Nephron progenitor cell (in vitro differentiated cells): ENCODE data around the gene FAM174C.
A peak's percentile ranks its signal among the peaks of the same experiment; 100 is the strongest.

Experiments
- DNase-seq: peaks from one replicate; pipeline ENCODE4 v3.0.0; 2021
- H3K27ac Mint-ChIP-seq: 2 replicates; pipeline ENCODE4 v1.8.0; 2021; ENCODE audit warnings: mild to moderate bottlenecking, moderate library complexity, mixed read lengths
- H3K27me3 Mint-ChIP-seq: 2 replicates; pipeline ENCODE4 v1.8.0; 2021; ENCODE audit warnings: mild to moderate bottlenecking, low read depth, mixed read lengths; ENCODE audit not compliant: poor library complexity
- H3K36me3 Mint-ChIP-seq: 2 replicates; pipeline ENCODE4 v1.8.0; 2021; ENCODE audit warnings: low read depth, mixed read lengths
- H3K4me1 Mint-ChIP-seq: 2 replicates; pipeline ENCODE4 v1.8.0; 2021; ENCODE audit warnings: mixed read lengths
- H3K4me3 Mint-ChIP-seq: 2 replicates; pipeline ENCODE4 v1.8.0; 2021; ENCODE audit warnings: mild to moderate bottlenecking, moderate library complexity, mixed read lengths
- H3K9me3 Mint-ChIP-seq: 2 replicates; pipeline ENCODE4 v1.8.0; 2021; ENCODE audit warnings: mild to moderate bottlenecking, moderate library complexity, mixed read lengths
- TF ChIP-seq, protein P1 (sequence below): fragments of 200-600 bp; sonication (generic); IDR thresholded peaks from 2 replicates; pipeline ENCODE4 v1.5.0; 2021; ENCODE audit warnings: antibody characterized with exemption

The FAM174C gene

DNA sequence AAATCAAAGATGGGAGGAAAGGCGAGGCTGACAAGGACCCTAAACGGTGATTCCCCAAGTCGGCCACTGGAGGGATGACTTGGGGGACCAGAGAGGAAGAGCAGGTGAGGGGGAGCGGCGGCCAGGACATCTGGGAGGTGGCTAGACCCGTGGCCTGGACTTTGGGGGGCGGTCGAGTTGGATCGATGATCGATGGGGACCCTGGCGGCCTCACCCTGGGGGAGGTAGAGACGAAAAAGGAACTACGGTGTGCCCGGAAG is 13.9 kb upstream of the FAM174C start:
- TF ChIP-seq, protein P1, sequence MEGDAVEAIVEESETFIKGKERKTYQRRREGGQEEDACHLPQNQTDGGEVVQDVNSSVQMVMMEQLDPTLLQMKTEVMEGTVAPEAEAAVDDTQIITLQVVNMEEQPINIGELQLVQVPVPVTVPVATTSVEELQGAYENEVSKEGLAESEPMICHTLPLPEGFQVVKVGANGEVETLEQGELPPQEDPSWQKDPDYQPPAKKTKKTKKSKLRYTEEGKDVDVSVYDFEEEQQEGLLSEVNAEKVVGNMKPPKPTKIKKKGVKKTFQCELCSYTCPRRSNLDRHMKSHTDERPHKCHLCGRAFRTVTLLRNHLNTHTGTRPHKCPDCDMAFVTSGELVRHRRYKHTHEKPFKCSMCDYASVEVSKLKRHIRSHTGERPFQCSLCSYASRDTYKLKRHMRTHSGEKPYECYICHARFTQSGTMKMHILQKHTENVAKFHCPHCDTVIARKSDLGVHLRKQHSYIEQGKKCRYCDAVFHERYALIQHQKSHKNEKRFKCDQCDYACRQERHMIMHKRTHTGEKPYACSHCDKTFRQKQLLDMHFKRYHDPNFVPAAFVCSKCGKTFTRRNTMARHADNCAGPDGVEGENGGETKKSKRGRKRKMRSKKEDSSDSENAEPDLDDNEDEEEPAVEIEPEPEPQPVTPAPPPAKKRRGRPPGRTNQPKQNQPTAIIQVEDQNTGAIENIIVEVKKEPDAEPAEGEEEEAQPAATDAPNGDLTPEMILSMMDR = no peak
- Mint-ChIP-seq H3K4me3 (peak overlapping the region; percentile 85), H3K27ac (peak overlapping the region; percentile 93), H3K9me3 (no peaks in the 10 kb centered on the region), H3K27me3 (peaks cover 3% of the 10 kb centered on the region), H3K4me1 (peaks cover 79% of the 10 kb centered on the region), H3K36me3 (peaks cover 9% of the 10 kb centered on the region)
- peak; percentile 28 for DNase-seq

DNA sequence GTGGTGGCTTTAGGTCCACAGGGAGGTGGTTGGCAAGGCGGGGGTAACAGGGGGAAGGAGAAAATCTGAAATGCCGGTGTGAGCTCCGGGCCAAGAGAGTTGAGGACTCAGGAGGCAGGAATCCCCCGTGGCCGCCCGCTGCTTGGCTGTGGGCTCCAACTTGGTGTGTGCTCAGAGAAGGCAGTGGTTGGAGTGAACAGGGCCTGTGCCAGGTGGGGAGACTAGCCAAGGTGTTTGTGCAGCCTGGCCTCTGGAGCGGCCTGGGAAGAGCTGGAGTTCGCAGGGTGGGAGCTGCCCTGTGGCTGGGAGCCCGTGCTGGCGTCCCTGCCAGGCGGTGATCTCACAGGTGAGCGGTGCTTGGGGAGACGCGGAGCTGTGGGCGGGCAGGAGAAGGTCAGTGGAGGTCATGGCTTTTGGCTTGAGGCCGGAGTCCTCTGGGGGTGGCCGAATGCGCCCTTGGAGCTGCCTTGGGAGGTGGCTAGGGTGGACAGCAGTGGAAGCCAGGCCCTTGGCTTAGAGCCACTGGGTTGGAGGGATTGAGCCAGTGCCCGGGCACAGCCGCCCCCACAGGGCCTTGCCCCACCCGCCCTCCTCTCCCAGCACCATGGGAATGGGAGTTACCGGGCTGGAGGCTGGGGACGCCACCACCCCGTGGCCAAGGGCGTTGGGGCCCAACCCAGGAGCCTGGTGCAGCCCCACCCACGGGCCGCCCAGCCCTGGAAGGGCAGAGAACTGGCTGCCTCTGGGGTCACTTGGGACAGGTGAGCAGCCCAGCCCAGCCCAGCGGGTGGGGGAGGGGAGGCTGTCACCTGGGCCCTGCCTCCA is 13.3 kb upstream of the FAM174C start:
- DNase-seq = no peak
- Mint-ChIP-seq H3K4me1 (peaks cover 77% of the 10 kb centered on the region), H3K36me3 (peaks cover 9% of the 10 kb centered on the region), H3K27ac (peak overlapping the region; percentile 93), H3K9me3 (no peaks in the 10 kb centered on the region), H3K4me3 (peak overlapping the region; percentile 85), H3K27me3 (peaks cover 3% of the 10 kb centered on the region)
- TF ChIP-seq, protein P1 = no peak

DNA sequence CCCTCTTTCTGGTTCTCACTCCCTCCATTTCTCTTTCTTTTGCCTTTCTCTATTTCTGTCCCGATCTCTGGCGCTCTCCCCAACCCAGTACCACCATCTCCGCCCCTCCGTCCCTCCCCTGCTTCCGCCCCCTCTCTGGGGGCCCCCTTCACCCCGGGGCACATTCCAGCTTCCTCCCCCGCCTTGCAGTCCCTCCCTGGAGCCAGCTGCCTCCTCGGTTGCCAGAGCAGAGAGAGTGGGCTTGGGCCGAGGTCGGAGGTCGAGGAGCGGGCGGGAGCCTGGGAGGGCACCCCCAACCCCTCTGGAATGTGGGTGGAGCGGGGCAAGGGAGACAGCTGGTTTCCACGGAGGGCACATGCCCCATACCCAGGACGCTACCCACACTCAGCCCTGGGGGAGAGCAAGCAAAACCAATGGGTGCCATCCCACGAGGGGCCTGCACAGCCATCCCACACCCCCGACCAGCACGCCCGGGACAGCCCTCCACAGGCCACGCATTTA is 12.7 kb upstream of the FAM174C start:
- TF ChIP-seq, protein P1 = no peak
- no peak overlapping the region for H3K27ac Mint-ChIP-seq
- DNase-seq = peak; percentile 57
- H3K4me1 Mint-ChIP-seq = peaks cover 78% of the 10 kb centered on the region
- no peaks in the 10 kb centered on the region for H3K9me3 Mint-ChIP-seq
- peaks cover 3% of the 10 kb centered on the region for H3K27me3 Mint-ChIP-seq
- peak overlapping the region; percentile 65 for H3K4me3 Mint-ChIP-seq
- H3K36me3 Mint-ChIP-seq = peaks cover 3% of the 10 kb centered on the region

DNA sequence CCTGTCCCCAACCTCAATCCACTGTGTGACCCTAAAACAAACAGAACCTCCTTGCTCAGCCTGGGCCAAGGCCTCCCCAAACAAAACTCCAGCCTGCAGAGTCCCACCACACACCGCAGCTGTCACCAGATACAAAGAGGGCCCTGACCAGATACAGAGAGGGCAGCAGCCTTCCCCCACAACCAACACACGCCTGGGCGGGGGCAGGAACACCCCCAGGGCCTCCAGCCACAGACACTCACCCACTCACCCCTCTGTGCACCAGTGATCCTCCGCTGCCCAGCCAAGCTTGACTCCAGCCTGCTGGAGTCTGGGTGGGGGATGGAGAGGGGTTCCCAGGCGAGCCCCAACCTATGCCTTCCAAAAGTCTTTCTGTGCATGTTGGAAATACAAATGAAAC is 12.1 kb upstream of the FAM174C start:
- H3K27me3 Mint-ChIP-seq = peaks cover 3% of the 10 kb centered on the region
- peak overlapping the region; percentile 65 for H3K4me3 Mint-ChIP-seq
- H3K9me3 Mint-ChIP-seq = no peaks in the 10 kb centered on the region
- no peaks in the 10 kb centered on the region for H3K36me3 Mint-ChIP-seq
- H3K27ac Mint-ChIP-seq = peak overlapping the region; percentile 72
- TF ChIP-seq, protein P1 = no peak
- DNase-seq = no peak
- H3K4me1 Mint-ChIP-seq = peaks cover 78% of the 10 kb centered on the region

DNA sequence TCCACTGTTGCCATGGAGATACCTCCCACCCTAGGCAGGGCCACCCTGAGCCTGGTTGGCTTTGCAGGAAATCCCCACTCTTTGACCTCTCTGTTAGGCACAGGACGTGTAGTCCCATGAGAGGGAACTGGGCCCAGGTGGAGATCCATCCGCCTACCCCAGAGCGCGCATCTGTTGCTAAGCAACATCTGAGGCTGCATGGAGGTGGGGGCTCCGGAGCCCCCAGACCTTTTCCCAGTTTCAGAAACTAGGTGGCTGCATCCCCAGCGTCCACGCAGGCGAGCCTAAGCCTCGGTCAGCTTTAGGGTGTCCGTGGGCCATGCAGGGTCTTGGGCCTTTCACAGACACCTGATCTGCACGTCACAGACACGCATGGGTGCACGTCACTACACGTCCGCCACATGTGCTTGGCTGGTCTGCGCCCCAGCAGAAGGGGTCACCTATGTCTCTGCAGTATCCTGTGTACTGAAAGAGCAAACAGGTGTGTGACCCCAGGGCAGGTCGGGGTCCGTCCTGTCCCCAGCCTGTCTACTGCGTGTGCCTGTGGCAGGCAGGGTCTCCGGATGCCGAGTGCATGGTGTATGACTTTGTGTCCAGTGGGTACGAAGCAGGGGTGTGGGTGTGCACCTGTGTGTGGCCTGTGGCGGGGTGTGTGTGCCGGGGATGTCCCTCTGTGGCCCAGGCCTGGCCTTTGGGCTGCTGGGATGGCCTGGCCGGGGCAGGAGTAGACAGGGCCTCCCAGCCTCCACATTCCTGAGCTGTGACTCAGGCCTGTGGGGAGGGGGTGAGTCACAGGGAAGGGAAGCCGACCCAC is 10.3 kb upstream of the FAM174C start:
- peak overlapping the region; percentile 95 for H3K27ac Mint-ChIP-seq
- TF ChIP-seq, protein P1 = no peak
- H3K27me3 Mint-ChIP-seq = peaks cover 6% of the 10 kb centered on the region
- H3K4me1 Mint-ChIP-seq = peaks cover 72% of the 10 kb centered on the region
- H3K9me3 Mint-ChIP-seq = no peaks in the 10 kb centered on the region
- H3K36me3 Mint-ChIP-seq = peaks cover 2% of the 10 kb centered on the region
- peak overlapping the region; percentile 72 for H3K4me3 Mint-ChIP-seq
- peak; percentile 64 for DNase-seq
